Measurements from ENCODE around the gene RASGRF2.
"Not testable (repeated sequence)": the region's sequence is repeated elsewhere in the genome, so short reads cannot be mapped to it uniquely, and the experiment has no call there.

RASGRF2 gene

DNA sequence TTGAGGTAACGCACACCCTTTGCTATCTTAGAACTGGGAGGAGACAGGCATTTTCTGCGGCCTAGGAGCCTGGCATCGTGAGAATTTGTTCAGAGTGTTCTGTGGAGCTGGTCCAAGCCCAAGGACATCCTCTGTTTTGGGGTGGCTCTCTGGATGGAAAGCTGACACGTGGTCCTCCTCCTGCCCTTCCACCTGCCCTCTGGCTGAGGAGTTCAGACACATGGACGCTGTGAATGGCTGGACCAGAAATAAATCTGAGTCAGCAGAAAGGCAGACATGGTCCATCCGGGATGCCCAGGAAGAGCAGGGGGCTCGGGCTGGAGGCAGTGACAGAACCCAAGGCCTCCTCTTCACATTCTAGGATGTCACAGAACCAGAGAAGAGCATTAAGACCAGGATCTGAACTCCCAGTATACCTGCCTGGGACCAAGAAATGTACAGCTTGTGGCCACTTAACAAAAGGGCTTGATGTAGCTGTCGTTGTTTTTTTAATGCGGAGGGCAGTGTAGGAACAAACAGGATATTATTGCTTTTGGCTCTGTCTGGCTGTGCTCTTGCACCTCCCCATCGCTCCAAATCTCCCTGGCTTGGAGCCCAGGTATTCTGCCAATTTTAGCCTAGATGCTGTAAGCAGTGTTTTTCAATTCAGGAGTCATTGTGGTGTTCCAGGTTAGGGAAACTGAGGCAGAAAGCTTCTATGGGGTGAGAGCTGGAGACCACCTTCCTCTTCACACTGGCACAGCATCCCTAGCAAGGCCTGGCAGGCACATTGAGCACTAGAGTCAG lies 275.3 kb downstream of the RASGRF2 start:
- peak; percentile 75 for DNase-seq (ENCODE audit: low read depth, low spot score)

DNA sequence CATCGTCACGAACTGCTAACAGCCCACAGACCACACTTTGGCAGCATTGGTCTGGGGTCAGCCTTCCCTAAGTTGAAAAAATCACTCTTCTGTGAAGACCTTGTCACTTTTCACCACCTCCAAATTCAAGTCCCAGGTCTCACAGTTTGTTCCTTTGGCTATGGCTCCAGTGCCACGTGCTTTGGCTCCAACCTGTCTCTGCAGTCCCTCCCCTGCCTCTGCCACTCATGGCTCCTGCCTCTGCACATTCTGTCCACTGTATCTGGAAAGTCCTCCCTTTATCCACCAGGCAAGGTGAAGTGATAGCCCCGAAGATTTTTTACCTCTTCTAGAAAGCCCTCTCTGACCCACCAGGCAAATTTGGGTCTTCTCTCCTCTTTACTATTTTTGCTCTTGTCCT lies 278.3 kb downstream of the RASGRF2 start:
- no peak for DNase-seq (ENCODE audit: low read depth, low spot score)

DNA sequence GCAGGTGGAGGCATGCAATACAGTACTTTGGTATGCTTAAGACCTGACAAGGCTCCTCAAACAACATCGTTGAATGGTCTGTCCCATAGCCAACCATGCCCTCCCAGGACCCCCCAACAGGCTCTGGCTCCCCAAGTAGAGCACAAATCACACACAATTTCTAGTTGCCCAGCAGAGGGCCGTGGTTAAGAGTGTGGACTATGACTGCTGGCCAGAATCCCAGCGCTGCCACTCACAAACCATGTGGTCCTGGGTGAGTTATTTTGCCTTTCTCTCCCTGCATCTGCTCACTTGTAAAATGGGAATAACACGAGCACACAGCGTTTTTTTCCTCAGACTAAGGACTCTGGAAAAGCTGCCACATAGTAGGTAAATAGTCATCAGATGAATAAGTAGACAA lies 279.4 kb downstream of the RASGRF2 start:
- DNase-seq (ENCODE audit: low read depth, low spot score): peak; percentile 54

DNA sequence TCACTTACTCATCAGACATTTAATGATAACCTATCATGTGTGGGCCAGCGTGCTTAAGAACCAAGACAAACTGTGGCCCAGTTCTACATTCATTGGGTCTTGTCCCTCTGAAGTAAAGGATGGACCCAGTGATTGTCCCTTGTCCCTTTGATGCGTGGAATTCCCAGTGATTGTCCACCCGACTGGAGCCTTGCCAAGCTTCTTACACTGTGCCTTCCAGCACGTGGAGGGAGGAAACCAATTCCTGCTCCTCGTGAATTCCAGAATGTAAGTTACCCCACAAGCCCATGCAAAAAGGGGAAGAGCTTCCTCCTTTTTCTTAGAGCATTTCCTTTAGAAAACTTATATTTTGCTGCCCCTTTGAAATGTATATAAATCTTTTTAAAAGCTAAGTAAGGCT lies 280.8 kb downstream of the RASGRF2 start:
- no peak for DNase-seq (ENCODE audit: low read depth, low spot score)

DNA sequence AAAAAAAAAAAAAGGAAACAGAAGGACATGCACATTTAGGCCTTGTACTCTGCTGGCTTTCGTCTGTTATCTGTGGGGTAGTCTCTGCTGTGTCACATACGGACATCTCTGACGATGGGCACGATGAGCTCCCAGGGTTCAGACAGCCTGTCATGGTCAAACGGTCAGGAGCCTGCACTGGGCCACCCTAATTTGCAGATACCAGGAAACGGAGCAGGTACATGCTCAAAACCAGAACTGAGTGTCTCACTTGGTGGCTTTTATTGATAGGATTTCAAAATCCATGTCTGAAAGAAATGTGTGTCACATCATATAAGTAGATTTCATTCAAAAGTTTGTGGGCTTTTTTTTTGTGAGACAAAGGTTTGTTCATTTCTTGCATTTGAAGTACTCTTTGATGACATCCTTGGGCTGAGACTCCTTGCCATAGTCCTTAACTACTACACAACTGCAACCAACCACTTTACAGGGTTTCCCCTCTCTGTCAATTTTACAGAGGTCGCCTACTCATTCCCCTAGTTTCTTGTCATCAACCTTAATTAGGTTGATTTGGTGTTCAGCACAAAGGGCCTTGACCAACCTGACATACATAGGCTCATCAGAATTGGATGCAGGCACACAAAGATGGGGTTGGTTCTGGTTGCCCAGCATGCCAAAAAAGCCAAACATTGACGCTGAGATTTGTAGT lies 281.9 kb downstream of the RASGRF2 start:
- no peak for DNase-seq (ENCODE audit: low read depth, low spot score)

- no peak for DNase-seq (ENCODE audit: low read depth, low spot score)
Measured at GRCh38 chr5:81242906-81243436, 282.8 kb downstream of the RASGRF2 start.

- DNase-seq (ENCODE audit: low read depth, low spot score): no peak
Measured at GRCh38 chr5:81244451-81244850, 284.3 kb downstream of the RASGRF2 start.

GRCh38 chr5:81245871-81246235 lies 285.7 kb downstream of the RASGRF2 start:
- no peak for DNase-seq (ENCODE audit: low read depth, low spot score)

- DNase-seq (ENCODE audit: low read depth, low spot score): peak; percentile 21
Measured at GRCh38 chr5:81246697-81247096, 286.5 kb downstream of the RASGRF2 start.

DNA sequence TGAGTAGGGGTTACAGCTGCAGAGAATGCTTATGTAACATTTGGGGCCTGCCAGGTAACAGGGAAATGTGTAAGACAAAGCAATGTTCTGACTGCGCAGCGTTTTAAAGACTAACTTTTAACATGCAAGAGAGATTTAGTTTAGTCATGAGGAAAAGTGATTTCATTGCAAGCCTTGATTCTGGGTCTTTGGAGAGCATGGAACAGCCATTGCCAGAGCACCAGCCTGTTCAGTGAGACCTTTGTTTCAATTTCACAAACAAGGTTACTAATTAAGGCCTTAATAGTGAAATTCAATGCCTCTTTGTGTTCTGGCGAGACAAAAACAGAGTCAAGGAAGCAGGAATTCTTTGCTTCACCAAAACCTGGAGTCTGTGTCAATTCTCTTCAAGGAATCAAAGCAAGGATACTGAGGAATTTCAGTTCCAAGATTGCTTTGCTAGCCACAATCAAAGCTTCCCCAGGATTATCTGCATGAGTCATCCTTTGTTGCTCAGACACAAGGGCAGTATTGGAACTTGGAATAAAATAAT lies 287.3 kb downstream of the RASGRF2 start:
- peak; percentile 75 for DNase-seq (ENCODE audit: low read depth, low spot score)

GRCh38 chr5:81249240-81249639 lies 289.1 kb downstream of the RASGRF2 start:
- DNase-seq (ENCODE audit: low read depth, low spot score): no peak

GRCh38 chr5:81250004-81250403 lies 289.8 kb downstream of the RASGRF2 start:
- DNase-seq (ENCODE audit: low read depth, low spot score): no peak

DNA sequence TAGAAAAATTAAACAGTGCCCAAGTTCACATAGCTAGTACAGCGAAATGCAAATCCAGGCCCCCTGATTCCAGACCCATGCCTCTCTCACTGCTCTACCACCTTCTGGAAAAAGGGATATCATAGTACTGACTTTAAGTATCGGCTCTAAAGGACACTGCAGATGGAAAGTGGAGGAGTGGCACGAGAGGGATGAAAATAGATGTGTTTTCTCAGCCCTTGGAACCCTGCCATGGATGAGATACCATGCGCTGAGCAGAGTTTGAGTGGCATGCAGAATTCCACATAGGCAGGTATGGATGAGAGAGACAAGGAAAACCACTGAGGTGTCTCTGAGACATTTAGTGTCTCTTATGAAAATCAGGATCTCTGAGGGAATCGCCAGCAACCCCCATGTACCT lies 291.8 kb downstream of the RASGRF2 start:
- no peak for DNase-seq (ENCODE audit: low read depth, low spot score)

- DNase-seq (ENCODE audit: low read depth, low spot score): no peak
Measured at GRCh38 chr5:81252904-81253303, 292.7 kb downstream of the RASGRF2 start.

GRCh38 chr5:81253875-81254274 lies 293.7 kb downstream of the RASGRF2 start:
- DNase-seq (ENCODE audit: low read depth, low spot score): no peak

GRCh38 chr5:81254886-81255559 lies 294.9 kb downstream of the RASGRF2 start:
- DNase-seq (ENCODE audit: low read depth, low spot score): no peak

GRCh38 chr5:81256766-81257165 lies 296.6 kb downstream of the RASGRF2 start:
- no peak for DNase-seq (ENCODE audit: low read depth, low spot score)

- DNase-seq (ENCODE audit: low read depth, low spot score): not testable (repeated sequence)
Measured at GRCh38 chr5:81262796-81263195, 302.6 kb downstream of the RASGRF2 start.

GRCh38 chr5:81265101-81265500 lies 304.9 kb downstream of the RASGRF2 start:
- DNase-seq (ENCODE audit: low read depth, low spot score): no peak

GRCh38 chr5:81268521-81269196 lies 308.5 kb downstream of the RASGRF2 start:
- DNase-seq (ENCODE audit: low read depth, low spot score): peak; percentile 82

- DNase-seq (ENCODE audit: low read depth, low spot score): no peak
Measured at GRCh38 chr5:81269751-81270393, 309.7 kb downstream of the RASGRF2 start.

All from astrocyte of the hippocampus (primary cell).